PFSK-1 (cell line): ENCODE data around the gene ZSWIM6.

Source experiments
- POLR2AphosphoS5 ChIP-seq: IDR thresholded peaks from 2 replicates; pipeline ENCODE4 v1.6.1; 2012; ENCODE audit warnings: low read depth, mild to moderate bottlenecking, control low read depth, low read length, moderate library complexity
- TAF1 ChIP-seq: IDR thresholded peaks from 2 replicates; pipeline ENCODE4 v1.6.1; 2012; ENCODE audit warnings: low read length, control low read depth, borderline replicate concordance; ENCODE audit not compliant: insufficient read depth

GRCh38 chr5:61333321-61333953, 1.4 kb downstream of the ZSWIM6 start:
- TF ChIP-seq POLR2AphosphoS5 (no peak), TAF1 (no peak)
